ENCODE data around the gene ZFP62. TPM values are rescaled to one million over a fixed set of nuclear protein-coding genes. Genes with fewer than 3 reads are reported as not detected.

The ZFP62 gene
- total and polyA plus RNA-seq, 2 of the 8 experiments (the other 6 are each of a cell fraction or from before 2014, with no cell fraction given), result 9.3 to 38.5 TPM

- TF ChIP-seq BCL11A (IDR thresholded peaks at IDR 0.05; ENCODE audit: low read depth in 2 of 2, low read length in 2 of 2) (no peak), SIN3A (conservative IDR thresholded peaks at IDR 0.05 in 1 of 2, IDR thresholded peaks at IDR 0.05 in 1 of 2; ENCODE audit: low read depth in 1 of 2, low read length in 2 of 2) (no peak; a peak in 3 of 4 replicates), KDM5A (IDR thresholded peaks at IDR 0.05; ENCODE audit: low read length) (no peak), ZNF274 (IDR thresholded peaks at IDR 0.05; ENCODE audit: borderline replicate concordance, extremely low read depth, low read length) (no peak), SIRT6 (IDR thresholded peaks at IDR 0.05; ENCODE audit: low read length) (no peak), TCF12 (IDR thresholded peaks at IDR 0.05; ENCODE audit: low read depth, low read length) (no peak), CHD7 (IDR thresholded peaks at IDR 0.05; ENCODE audit: insufficient replicate concordance, low read length) (no peak), EGR1 (IDR thresholded peaks at IDR 0.05; ENCODE audit: borderline replicate concordance, low read depth, low read length) (no peak), BACH1 (IDR thresholded peaks at IDR 0.05; ENCODE audit: low read length) (no peak)
- TF ChIP-seq, protein P1, sequence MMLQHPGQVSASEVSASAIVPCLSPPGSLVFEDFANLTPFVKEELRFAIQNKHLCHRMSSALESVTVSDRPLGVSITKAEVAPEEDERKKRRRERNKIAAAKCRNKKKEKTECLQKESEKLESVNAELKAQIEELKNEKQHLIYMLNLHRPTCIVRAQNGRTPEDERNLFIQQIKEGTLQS (IDR thresholded peaks at IDR 0.05; ENCODE audit: insufficient read depth, low read depth, low read length), result 0 out of 2 replicates have a peak, but pooled peaks have one; percentile 8
Measured at GRCh38 chr5:180809403-180810209, 51.5 kb downstream of the ZFP62 start (continued).

Data from H1 (cell line).